SU-DHL-6 (cell line): ENCODE results near the gene CACNA2D1.
A peak's percentile ranks its signal among the peaks of the same experiment; 100 is the strongest.

Source experiments
- H2AFZ ChIP-seq: fragments of 200-600 bp; sonication (generic); 2 replicates; pipeline ENCODE4 v1.6.1; 2014; ENCODE audit warnings: low read depth, mild to moderate bottlenecking, moderate library complexity, mixed read lengths, antibody characterized with exemption, low read length; ENCODE audit not compliant: severe bottlenecking
- H3F3A ChIP-seq: fragments of 200-600 bp; shearing (Covaris generic); 2 replicates; pipeline ENCODE4 v1.6.0; 2016; ENCODE audit warnings: antibody characterized with exemption, mild to moderate bottlenecking; ENCODE audit not compliant: insufficient read depth
- H3K27ac ChIP-seq: fragments of 200-600 bp; sonication (generic); 2 replicates; pipeline ENCODE4 v1.5.1; 2016; ENCODE audit warnings: low read depth, mild to moderate bottlenecking, low read length, moderate library complexity, mixed read lengths
- H3K27me3 ChIP-seq: fragments of 200-600 bp; sonication (generic), shearing (Covaris generic); 2 replicates; pipeline ENCODE4 v1.6.0; 2014; ENCODE audit warnings: mild to moderate bottlenecking, low read length
- H3K36me3 ChIP-seq: fragments of 200-600 bp; sonication (generic); 2 replicates; pipeline ENCODE4 v1.6.1; 2014; ENCODE audit warnings: mild to moderate bottlenecking, low read length, mixed read lengths
- H3K4me2 ChIP-seq: fragments of 300-600, 200-600 bp; shearing (Covaris generic), sonication (generic); 2 replicates; pipeline ENCODE4 v1.6.0; 2014; ENCODE audit warnings: low read length, low read depth, mild to moderate bottlenecking; ENCODE audit not compliant: poor library complexity, severe bottlenecking
- H3K4me3 ChIP-seq: fragments of 200-600 bp; sonication (generic); 2 replicates; pipeline ENCODE4 v1.5.1; 2014; ENCODE audit warnings: antibody characterized with exemption, low read length, mild to moderate bottlenecking, mixed read lengths; ENCODE audit not compliant: insufficient read depth, poor library complexity, severe bottlenecking
- H3K79me2 ChIP-seq: fragments of 200-600 bp; sonication (generic); 2 replicates; pipeline ENCODE4 v1.6.1; 2014; ENCODE audit warnings: mild to moderate bottlenecking, low read length, moderate library complexity; ENCODE audit not compliant: insufficient read depth
- H3K9ac ChIP-seq: fragments of 200-600 bp; sonication (generic); 2 replicates; pipeline ENCODE4 v1.7.0; 2014; ENCODE audit warnings: mild to moderate bottlenecking, low read length
- H3K9me2 ChIP-seq: fragments of 200-600 bp; sonication (generic); replicated peaks from 2 replicates; pipeline ENCODE4 v1.6.1; 2014; ENCODE audit warnings: low read length; ENCODE audit not compliant: insufficient read depth
- H3K9me3 ChIP-seq: fragments of 200-600 bp; sonication (generic); 2 replicates; pipeline ENCODE4 v1.6.1; 2014; ENCODE audit warnings: low read length, mixed read lengths; ENCODE audit not compliant: insufficient read depth
- H4K20me1 ChIP-seq: fragments of 200-600 bp; sonication (generic); 2 replicates; pipeline ENCODE4 v1.6.1; 2014; ENCODE audit warnings: low read depth, mild to moderate bottlenecking, antibody characterized with exemption, low read length, moderate library complexity, mixed read lengths
- CTCF ChIP-seq: fragments of 200-600 bp; sonication (generic); IDR thresholded peaks from one replicate; pipeline ENCODE4 v1.5.1; 2017; ENCODE audit warnings: antibody characterized with exemption, mild to moderate bottlenecking, low read length, moderate library complexity; ENCODE audit not compliant: insufficient read depth, poor library complexity, severe bottlenecking
- EZH2phosphoT487 ChIP-seq: fragments of 200-600 bp; sonication (generic), shearing (Covaris generic); conservative IDR thresholded peaks from 2 replicates; pipeline ENCODE4 v1.6.1; 2018; ENCODE audit warnings: mild to moderate bottlenecking, antibody characterized with exemption, low read length, moderate library complexity, mixed read lengths

CACNA2D1 gene

GRCh38 chr7:82250598-82250997 is 193.0 kb downstream of the CACNA2D1 start:
- no peaks in the 10 kb centered on the region for H3K9me3 ChIP-seq
- no peaks in the 10 kb centered on the region for H3K79me2 ChIP-seq
- no peaks in the 10 kb centered on the region for H3K9me2 ChIP-seq
- no peak overlapping the region for H3K27ac ChIP-seq
- H3F3A ChIP-seq: no peaks in the 10 kb centered on the region
- no peaks in the 10 kb centered on the region for H3K36me3 ChIP-seq
- H3K9ac ChIP-seq: no peak overlapping the region
- H3K27me3 ChIP-seq: no peaks in the 10 kb centered on the region
- H3K4me3 ChIP-seq: no peak overlapping the region
- H2AFZ ChIP-seq: no peak overlapping the region
- no peak overlapping the region for H3K4me2 ChIP-seq
- no peaks in the 10 kb centered on the region for H4K20me1 ChIP-seq
- TF ChIP-seq CTCF (no peak), EZH2phosphoT487 (no peak)

- Histone ChIP-seq H3K9me3 (no peaks in the 10 kb centered on the region), H3K27ac (no peak overlapping the region), H3K36me3 (no peaks in the 10 kb centered on the region), H4K20me1 (no peaks in the 10 kb centered on the region), H2AFZ (no peak overlapping the region), H3F3A (no peaks in the 10 kb centered on the region), H3K4me3 (no peak overlapping the region), H3K9me2 (no peaks in the 10 kb centered on the region), H3K4me2 (no peak overlapping the region), H3K79me2 (no peaks in the 10 kb centered on the region), H3K27me3 (no peaks in the 10 kb centered on the region), H3K9ac (no peak overlapping the region)
- TF ChIP-seq CTCF (no peak), EZH2phosphoT487 (no peak)
Measured at GRCh38 chr7:82249979-82250378, 193.6 kb downstream of the CACNA2D1 start.

- no peak overlapping the region for H2AFZ ChIP-seq
- H3K4me3 ChIP-seq: no peak overlapping the region
- no peaks in the 10 kb centered on the region for H3K9me2 ChIP-seq
- H3K36me3 ChIP-seq: no peaks in the 10 kb centered on the region
- no peak overlapping the region for H3K4me2 ChIP-seq
- no peak overlapping the region for H3K9ac ChIP-seq
- no peaks in the 10 kb centered on the region for H3K9me3 ChIP-seq
- peak; percentile 38 for TF ChIP-seq CTCF
- TF ChIP-seq EZH2phosphoT487: no peak
- no peaks in the 10 kb centered on the region for H3K27me3 ChIP-seq
- no peak overlapping the region for H3K27ac ChIP-seq
- H3F3A ChIP-seq: no peaks in the 10 kb centered on the region
- no peaks in the 10 kb centered on the region for H3K79me2 ChIP-seq
- no peaks in the 10 kb centered on the region for H4K20me1 ChIP-seq
Measured at GRCh38 chr7:82247814-82248433, 195.7 kb downstream of the CACNA2D1 start.
